Limb (tissue), 2 donors: ENCODE results near the gene IL31RA.

Experiments
- DNase-seq, 2 donors: peaks; one replicate each; pipeline ENCODE4 v3.0.0-alpha.2; 2016; ENCODE audit errors: extremely low spot score in 2 of 2

IL31RA gene

DNA sequence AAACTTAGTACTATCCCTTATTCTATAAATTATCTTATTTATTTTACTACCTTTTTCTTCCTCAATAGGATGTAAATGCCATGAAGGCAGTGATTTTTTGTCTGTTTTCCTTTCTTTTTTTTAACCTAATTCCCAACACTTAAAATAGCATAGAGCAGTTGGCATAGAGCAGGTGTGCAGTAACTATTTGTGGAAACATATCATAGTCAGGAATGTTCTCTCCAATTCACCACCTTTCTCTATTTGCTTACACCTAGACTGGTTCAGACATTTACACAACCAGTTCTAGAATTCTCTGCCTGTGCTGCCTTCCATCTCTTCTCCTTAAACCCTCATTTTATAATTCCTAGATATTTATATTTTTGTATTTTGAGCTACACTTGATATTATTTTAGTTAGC, 49.6 kb downstream of the IL31RA start:
- DNase-seq: no peak

DNA sequence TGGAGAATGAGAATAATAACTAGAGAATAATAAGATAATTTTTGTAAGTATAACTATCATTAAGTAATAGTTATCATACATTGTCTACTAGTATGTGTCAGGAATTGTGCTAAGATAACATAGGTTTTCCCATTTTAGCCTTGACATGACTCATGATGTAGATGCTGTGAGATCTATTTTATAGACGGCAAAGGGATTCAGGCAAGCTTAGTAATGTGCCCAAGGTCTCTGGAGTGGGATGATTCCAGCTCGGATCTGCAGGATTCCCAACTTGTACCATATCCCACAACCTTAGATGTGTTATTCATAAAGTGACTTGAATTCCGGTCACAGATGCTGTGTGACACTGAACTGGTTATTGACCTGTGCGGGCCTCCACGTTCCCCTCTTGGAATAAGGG, 51.5 kb downstream of the IL31RA start:
- no peak for DNase-seq

DNA sequence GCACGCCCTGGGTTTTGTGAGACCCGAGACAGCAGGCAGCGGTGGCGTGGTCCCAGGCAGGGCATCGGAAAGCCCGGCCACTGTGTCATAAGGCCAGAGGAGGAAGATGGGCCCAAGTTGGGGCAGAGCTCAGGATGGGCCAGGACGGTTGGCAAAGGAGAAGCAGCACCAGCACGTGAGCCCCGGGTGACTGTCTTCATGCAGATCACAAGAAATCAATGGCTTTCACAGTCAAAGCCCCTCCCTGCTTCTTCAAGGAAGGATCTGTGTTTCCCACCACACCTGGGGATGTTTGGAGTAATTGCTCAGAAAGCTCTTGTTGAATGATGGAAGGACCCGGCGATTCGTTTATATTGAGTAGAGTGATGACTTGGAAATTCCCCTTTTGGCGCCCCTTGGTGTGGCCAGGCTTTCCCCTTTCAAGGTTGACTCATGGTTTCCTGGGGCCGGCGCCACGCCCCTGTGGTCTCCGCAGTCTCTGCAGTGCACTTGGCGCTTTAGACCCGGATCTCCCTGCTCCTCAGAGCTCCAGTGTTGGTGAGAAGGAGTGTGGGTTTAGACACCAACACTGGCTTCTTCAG, 52.1 kb downstream of the IL31RA start:
- no peak for DNase-seq

DNA sequence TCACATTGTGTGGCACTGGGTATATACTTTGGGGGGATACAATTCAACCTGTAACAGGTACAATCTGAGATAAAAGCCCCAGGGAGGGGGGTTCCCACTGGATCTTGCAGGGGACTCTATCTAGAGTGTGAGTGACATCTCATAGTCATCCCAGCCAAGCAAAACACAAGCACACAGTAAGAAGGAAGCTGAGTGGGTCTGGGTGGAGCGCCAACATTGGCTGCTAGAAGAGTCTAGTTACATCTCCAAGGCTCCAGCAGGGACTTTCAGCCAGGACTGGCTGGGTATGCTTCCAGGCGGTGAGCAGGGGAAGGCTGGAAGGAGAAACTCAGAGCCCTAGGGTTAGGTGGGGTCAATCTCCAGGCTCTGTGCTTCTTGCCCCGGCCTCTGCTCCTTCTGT, 53.0 kb downstream of the IL31RA start:
- DNase-seq: no peak

GRCh38 chr5:55905251-55905650, 54.1 kb downstream of the IL31RA start:
- DNase-seq: no peak

GRCh38 chr5:55907927-55908326, 56.8 kb downstream of the IL31RA start:
- DNase-seq: no peak

DNA sequence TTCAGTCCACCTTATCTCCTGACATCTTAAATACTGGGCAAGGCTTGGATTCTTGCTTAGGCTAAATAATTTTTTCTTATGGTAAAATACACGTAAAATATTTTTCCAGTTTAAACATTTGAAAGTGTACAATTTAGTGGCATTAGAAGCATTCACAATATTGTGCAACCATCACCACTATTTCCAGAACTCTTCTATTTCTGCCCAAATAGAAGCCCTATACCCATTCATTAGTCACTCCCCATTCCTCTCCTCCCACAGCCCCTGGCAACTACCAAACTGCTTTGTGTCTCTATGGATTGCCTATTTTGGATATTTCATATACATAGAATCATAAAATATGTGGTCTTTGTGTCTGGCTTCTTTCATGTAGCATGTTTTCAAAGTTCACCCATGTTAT, 57.6 kb downstream of the IL31RA start:
- DNase-seq: no peak

- DNase-seq: no peak
Observed at GRCh38 chr5:55911784-55912653, 60.9 kb downstream of the IL31RA start.

GRCh38 chr5:55913466-55914413, 62.6 kb downstream of the IL31RA start:
- no peak for DNase-seq

DNA sequence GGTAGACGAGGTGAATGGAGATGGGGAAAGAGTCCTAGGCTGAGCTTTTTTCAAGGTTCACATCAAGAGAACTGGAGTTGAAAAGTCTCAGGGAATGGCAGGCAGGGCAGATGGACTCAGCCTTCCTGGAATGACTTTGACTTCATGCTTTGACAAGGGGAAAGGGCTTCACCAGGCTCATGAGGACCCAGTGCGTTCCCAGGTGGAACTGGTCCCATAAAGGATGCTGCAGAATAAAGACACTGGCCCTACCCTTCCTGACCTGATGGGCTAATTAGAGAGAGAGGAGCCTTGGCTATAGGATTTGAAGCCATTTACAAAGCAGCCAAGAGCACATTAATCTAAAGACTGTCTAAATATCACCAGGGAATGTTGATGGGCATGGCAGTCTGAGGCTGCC, 63.8 kb downstream of the IL31RA start:
- no peak for DNase-seq

DNA sequence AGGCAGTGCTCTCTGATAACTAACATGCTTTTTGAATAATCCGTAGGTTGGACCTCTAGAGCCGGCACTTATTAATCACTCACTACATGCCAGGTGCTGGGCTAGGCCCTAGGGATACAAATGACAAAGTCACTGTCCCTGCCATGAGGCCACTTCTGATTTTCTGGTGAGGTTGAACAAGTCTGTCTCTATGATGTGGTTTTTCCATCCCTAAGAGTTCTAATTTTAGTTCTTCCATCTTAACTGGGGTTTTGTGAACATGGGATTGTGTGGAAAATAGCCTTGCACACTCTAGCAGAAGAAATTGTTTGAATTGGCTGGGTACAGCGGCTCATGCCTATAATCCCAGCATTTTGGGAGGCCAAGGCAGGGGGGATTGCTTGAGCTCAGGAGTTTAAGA, 64.6 kb downstream of the IL31RA start:
- DNase-seq: no peak

DNA sequence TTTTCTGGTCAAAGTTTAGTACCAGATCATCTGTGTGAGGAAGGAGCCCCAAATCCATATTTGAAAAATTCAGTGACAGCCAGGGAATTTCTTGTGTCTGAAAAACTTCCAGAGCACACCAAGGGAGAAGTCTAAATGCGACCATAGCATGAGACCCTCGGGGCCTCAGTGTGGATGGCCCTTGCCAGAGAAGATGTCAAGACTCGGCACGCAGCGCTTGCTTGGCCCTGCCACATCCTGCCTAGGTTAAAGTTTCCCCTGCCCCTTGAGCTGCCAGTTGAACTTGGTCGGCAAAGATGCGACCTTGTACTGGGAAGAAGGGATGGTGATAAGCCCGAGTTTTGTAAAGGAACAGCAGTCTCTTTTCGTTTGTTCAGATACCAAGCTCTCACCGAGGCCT, 65.8 kb downstream of the IL31RA start:
- no peak for DNase-seq

DNA sequence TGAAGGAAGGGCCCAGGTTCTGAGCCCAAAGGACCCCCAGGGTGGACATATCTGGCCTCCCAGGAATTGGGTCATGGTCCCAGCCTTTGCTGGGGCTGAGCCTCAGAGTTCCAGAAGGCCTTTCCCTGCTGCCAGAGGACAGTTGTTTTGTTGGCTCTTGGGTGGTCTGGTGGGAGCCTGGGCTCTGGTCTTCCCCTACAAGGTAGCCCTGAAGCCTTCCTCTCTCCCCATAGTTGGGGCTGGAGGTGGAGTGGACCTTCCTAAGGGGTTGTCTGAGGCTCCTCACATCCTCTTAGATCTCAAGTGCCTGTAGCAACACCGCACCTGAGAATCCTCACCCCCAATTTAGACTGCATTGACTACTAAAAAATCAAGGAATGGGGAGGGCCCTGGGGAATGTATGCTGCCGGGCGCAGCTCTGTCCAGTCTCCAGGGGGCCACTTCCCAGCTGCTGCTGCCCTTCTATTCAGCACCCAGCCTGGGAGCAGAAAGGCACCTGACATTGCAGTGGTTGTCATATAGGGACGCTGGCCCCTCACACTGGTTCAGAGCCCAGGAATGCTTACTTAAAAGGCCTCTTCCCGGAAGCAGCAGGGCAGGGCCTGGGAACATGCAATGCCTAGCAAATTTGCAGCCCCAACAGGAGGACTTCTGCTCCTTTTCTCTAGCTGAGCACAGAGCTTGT, 66.4 kb downstream of the IL31RA start:
- DNase-seq: no peak

DNA sequence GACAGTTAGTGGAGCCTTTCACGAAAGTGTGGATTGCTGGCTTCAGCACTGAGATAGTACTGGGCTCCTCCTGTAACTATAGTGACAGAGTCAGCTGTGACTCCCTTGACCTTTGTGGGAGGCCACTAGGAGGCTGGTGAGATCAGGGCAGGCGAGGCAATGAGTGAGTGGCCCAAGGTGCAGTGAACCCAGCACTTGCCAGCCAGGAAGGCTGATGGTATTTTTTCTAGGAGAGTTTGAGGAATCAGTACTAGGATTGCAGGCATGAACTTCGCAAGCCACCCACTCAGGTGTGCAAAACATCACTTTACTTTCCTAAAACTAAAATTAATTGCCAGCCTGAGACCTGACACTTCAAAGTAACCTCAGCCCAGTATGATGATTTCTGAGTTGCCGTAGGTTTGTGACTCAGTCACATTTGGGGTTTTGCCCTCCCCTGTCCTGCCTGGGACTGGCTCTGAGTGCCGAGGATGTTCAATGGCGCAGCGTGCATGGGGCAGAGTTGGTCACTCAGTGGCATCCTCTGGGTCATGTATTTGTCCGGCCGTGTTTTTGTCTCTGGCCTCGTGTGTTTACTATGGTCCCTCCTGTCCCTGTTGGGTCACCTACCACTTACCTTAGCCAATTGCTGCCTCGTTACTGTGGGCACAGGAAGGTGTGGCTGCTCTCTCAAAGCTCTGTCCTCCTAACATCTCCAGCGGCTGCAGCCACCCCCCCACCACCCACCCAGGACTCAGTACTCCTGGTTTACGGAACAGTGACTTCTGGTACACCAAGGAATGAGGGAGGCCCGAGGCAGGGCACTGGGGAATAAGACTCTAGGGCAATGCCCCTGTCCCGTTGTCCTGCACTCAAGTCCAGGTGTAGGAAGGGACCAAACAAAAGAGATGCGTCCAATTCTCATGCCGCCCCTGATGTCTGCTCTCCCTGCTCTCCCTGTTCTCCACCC, 67.2 kb downstream of the IL31RA start:
- DNase-seq: no peak

- DNase-seq: no peak
Observed at GRCh38 chr5:55919625-55920024, 68.5 kb downstream of the IL31RA start.

DNA sequence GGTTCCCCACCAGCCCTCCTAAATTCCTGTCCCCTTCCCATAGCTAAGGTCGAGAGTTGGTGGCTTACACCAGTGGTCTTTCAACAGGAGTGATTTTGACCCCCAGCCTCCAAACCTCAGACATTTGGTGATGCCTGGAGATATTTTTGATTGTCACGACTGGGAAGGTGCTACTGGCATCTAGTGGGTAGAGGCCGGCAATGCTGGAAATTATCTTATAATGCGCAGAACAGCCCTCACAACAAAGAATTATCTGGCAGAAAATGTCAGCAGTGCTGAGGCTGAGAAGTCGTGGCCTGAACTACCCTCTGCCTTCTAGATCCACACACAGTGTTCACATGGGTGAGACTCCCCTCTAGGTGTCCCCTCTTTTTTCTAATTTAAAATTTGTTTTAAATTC, 69.6 kb downstream of the IL31RA start:
- no peak for DNase-seq

DNA sequence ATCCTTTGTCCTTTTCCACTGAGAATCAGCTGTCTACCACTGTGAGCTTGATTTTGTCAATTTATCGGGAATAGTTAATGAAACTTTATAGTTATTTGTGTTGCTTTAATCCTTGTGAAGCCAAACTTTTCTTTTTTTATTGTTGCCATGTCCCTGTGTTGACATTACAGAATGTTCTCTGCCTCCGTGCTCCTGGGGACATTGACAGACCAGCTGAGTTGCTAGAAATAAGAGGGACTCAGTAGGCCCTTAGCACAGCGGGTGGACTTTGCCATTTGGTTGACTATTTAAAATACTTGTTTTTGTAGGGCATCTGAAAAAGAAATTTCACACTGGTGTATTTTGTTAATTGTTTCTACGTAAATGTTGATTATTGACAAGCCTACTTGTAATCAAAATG, 70.5 kb downstream of the IL31RA start:
- no peak for DNase-seq

- DNase-seq: no peak
Observed at GRCh38 chr5:55923177-55923771, 72.1 kb downstream of the IL31RA start.

DNA sequence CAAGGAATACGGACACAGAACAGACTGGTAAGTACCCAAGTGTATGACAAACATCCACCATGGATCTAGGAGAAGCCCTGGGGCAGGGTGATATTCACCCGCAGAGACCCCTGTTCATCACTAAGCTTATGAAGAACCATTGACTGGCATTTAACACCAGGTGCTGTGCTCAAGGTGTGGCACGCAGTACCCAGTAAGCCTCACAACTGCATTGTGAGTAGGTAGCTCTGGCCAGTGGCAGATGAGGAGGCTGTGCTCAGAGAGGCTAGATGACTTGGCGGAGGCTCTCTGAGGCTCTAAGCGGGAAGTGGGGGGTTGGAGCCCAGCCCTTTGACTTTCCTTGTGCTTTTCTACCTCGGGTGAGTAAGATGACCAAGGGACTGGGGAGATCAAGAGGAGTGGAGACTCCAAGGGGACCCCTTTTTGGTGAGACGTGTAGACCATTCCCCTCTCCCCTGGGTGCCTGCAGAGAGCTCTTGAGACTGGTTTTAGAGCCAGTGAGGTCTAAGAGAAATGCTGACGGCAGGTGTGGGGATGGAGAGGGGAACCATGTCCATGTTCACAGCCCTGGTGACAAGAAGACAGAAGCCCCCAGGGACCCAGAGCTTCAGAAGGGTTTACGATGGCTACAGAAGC, 72.8 kb downstream of the IL31RA start:
- DNase-seq: no peak

DNA sequence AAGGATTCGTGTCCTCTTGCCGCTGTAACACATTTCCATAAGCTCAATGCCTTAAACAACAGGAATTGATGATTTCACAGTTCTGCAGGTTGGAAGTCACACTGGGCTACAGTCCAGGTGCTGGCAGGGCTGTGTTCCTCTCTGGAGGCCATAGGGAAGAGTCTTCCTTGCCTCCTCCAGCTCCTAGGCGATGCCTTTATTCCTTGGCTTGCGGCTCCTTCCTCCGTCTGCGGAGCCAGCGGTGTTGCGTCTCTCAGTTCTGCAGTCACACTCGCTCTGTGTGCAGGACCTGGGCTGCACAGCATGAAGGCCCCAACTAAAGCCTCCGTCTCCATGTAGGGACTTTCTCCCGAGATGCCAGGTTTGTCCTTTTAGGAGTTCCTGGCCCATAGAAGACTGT, 73.6 kb downstream of the IL31RA start:
- DNase-seq: no peak
